ENCODE data around the gene KRTAP5-10. TPM values are rescaled to one million over a fixed set of nuclear protein-coding genes. Genes with fewer than 3 reads are reported as not detected.
"Not testable (repeated sequence)": the region's sequence is repeated elsewhere in the genome, so short reads cannot be mapped to it uniquely, and the experiment has no call there.

KRTAP5-10 gene, protein sequence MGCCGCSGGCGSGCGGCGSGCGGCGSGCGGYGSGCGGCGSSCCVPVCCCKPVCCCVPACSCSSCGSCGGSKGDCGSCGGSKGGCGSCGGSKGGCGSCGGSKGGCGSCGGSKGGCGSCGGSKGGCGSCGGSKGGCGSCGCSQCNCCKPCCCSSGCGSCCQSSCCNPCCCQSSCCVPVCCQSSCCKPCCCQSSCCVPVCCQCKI
- not detected in 2 replicates for total RNA-seq

DNA sequence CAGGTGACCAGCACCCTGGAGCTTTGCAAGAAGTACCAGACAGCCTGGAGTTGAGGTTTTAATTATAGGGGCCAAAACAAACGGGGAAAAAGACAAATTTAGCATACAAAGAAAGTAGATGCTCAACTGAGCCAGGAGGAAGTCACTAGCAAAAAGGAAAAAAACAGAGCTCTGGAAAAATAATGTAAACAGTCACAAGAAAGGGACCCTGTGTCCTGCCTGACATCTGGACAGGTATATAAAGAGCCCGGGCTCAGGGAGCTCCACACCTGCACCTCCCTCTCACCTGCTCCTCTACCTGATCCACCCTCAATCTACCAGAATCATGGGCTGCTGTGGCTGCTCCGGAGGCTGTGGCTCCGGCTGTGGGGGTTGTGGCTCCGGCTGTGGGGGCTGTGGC lies at the start of gene KRTAP5-10:
Gene KRTAP5-10 (plus strand): TSS at position 301 of the 400 bp plus-strand sequence. CDS start 25 bp downstream, at position 326.
- no peak for DNase-seq (ENCODE audit: low read depth in 2 of 2)

DNA sequence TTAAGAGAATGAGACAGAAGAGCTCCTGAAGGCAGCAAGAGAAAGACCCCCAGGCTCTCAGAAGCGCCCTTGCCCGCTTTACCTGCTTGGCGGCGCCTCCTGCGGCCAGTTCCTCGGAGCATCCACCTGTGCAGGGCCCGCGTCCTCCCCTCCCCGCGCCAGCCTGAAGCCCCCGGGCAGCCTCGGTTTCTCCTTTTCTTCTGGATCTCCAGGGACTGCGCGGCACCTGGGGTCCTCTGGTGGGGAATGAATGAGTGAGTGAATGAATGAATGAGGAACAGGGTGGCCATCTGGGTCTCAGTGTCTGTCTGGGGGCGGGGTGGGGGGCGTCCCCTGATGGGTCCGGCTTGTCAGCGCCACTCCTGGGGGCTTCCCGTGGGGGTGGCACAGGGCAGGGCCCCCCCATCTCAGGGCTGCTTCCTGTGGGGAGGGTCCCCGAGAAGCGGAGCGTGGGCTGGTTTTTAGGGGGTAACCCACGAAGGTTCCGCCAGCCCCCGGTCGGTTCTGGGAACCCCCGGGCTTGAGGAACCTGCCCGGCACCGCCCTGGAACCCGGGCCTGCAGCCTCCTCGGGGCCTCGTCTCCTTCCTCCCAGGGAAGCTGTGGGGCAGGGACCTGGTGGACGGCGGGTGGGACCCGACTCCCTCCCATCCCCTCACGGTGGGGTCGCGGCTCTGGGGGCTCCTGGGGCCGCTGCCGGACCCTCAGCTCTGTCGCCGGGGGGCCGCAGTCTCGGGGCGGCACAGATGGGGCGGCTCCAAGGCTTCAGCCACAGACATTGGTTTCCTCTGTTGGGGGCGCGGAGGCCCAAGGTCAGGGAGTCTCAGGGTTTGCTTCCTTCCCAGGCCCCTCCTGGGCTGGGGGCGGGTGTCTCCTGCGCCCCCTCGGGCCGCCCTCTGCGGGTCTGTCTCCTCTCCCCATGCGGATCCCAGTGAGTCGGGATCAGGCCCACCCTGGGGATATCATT lies 46.6 kb upstream of the KRTAP5-10 start:
- no peak for DNase-seq (ENCODE audit: low read depth in 2 of 2)

DNA sequence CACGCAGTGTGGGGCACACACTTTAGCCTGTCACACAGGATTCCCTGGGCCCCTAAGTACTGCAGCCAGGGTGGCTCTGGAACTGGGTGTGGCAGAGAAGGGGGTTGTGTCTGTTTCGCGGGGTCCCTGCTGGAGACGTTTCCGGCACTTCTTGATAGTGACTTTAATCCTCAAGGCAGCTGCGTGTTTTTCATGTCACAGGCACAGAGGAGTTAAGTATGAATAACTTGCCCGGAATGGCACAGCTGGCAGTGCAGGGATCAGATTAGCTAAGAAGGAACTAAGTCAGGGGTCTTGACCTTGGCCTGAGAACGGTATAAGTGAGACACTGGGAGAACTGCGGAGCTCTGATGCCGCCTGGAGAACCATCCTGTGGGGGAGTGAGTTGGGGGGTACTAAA lies 45.8 kb upstream of the KRTAP5-10 start:
- no peak for DNase-seq (ENCODE audit: low read depth in 2 of 2)

DNA sequence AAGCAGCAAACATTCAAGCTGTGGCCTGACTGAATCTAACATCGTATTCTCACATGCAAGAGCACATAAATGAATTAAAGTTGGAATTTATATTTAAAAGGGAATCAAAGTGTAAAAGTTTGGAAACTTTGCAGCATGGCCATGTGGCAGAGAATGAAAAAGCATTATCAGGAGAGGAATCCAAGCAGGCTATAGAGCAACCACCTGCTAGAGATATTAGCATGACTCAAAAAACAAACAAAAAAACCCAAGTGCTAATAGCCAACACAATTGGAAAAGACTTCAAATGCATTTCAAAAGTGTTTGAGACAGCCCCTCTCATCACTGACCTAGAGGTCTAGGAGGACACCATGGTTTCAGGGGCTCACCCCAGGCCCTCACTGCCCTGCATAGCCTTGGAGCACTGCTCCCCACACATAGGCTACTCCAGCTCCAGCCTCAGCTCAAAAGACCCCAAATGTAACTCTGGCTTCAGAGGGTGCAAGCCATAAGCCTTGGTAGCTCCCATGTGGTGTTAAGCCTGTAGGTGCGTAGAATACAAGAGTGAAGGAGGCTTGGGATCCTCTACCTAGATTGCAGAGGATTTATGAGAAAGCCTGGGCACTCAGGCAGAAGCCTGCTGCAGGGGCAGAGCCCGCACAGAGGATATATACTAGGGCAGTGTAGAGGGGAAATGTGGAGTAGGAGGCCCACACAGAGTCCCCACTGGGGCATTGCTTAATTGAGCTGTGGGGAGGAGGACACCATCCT lies 40.0 kb upstream of the KRTAP5-10 start:
- no peak for DNase-seq (ENCODE audit: low read depth in 2 of 2)

DNA sequence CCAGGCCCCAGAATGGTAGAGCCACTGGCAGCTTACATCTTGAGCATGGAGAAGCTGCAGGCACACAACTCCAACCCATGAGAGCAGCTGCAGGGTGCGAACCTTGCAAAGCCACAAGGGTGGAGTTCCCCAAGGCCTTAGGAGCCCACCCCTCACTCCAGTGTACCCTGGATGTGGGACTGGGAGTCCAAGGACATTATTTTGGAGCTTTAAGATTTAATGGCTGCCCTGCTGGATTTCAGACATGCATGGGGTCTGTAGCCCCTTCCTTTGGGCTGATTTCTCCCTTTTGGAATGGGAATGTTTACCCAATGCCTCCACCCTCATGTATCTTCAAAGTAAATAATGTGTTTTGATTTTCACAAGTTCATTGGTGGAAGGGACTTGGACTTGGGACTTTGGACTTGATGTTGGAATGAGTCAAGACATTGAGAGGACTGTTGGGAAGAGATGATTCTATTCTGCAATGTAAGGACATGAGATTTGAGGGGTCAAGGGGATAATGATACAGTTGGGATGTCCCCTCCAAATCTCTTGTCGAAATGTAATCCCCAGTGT lies 39.3 kb upstream of the KRTAP5-10 start:
- no peak for DNase-seq (ENCODE audit: low read depth in 2 of 2)

DNA sequence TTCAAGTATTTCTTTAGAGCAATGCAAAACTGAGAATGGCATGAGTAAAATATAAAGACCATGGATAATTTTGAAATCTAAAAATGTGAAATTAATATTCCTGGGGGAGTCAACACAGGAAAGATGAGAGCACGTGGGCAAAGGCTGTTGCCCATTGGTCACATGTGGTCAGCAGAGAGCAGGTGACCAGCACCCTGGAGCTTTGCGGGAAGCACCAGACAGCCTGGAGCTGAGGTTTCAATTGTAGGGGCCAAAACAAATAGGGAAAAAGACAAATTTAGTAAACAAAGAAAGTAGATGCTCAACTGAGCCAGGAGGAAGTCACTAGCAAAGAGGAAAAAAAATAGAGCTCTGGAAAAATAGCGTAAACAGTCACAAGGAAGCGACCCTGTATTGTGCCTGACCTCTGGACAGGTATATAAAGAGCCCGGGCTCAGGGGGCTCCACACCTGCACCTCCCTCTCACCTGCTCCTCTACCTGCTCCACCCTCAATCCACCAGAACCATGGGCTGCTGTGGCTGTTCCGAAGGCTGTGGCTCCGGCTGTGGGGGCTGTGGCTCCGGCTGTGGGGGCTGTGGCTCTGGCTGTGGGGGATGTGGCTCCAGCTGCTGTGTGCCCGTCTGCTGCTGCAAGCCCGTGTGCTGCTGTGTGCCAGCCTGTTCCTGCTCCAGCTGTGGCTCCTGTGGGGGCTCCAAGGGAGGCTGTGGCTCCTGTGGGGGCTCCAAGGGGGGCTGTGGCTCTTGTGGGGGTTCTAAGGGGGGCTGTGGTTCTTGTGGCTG lies 38.4 kb upstream of the KRTAP5-10 start, which contains the start of gene KRTAP5-7:
Gene KRTAP5-7 (plus strand): TSS at position 472 of the 780 bp plus-strand sequence. CDS start 34 bp downstream, at position 506.
- DNase-seq (ENCODE audit: low read depth in 2 of 2): not testable (repeated sequence)

DNA sequence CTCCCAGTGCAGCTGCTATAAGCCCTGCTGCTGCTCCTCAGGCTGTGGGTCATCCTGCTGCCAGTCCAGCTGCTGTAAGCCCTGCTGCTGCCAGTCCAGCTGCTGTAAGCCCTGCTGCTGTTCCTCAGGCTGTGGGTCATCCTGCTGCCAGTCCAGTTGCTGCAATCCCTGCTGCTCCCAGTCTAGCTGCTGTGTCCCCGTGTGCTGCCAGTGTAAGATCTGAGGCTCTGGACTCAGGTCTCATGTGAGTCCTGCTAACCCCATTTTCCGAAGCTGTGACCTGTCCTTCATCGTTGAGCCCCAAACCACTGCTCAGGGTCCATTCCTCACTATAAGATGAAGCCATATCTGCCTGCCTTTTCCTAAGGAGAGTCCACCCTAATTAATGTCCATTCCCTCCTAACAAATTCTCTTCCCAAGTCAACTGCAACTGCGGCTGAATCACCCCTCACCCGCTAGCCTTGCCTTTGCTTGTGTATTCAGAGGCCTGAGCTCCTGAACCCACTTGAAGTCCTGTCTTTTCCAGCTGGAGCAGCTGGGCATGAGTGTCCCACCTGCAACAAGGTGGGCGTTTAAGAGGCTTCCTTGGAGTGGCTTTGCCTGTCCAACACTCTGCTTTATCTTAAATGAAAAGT lies 37.7 kb upstream of the KRTAP5-10 start:
- no peak for DNase-seq (ENCODE audit: low read depth in 2 of 2)

DNA sequence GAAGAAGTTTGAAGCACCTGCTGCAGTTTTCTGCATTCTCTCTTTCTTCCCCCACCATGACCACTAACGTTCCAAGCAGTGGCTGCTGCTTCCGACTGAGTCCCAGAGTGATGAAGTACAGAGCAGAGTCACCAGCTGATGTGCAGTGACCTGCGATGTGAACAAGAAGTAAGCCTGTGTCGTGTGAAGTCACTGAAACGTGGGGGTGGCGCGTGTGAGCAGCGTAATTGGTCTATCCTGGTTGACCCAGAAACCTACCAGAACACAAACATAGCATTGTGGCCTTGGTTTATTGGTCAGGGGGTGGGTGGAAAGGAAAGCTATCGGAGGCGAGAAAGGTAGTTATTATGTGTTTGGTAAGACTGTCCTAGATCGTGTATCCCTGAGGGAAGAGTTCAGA lies 34.8 kb upstream of the KRTAP5-10 start:
- no peak for DNase-seq (ENCODE audit: low read depth in 2 of 2)

DNA sequence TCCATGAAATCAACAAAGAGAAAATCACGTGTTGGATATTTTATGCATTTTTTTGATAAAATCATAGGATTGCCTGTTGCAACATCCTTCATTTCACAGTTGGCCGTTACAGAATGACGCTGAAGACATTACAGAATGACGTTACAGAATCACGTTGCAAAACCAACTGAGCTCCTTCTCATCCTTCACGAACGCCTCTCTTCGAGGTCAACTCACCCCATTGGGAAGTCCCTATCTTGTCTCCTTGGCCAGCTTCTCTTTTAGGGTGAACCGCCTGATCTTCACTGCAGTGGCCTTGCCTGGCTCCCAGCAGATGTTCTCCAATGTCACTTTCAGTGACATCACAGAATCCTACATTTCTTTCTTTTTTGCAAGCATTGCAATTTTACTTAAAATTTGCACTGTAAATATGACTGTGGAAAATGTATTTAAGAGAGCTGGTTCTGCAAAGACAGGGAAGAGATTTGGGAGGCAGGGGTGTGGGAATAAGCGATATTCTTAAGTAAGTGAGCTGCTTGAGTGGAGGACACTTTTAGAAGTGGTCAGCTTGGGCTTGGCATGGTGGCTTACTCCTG lies 33.2 kb upstream of the KRTAP5-10 start:
- no peak for DNase-seq (ENCODE audit: low read depth in 2 of 2)

DNA sequence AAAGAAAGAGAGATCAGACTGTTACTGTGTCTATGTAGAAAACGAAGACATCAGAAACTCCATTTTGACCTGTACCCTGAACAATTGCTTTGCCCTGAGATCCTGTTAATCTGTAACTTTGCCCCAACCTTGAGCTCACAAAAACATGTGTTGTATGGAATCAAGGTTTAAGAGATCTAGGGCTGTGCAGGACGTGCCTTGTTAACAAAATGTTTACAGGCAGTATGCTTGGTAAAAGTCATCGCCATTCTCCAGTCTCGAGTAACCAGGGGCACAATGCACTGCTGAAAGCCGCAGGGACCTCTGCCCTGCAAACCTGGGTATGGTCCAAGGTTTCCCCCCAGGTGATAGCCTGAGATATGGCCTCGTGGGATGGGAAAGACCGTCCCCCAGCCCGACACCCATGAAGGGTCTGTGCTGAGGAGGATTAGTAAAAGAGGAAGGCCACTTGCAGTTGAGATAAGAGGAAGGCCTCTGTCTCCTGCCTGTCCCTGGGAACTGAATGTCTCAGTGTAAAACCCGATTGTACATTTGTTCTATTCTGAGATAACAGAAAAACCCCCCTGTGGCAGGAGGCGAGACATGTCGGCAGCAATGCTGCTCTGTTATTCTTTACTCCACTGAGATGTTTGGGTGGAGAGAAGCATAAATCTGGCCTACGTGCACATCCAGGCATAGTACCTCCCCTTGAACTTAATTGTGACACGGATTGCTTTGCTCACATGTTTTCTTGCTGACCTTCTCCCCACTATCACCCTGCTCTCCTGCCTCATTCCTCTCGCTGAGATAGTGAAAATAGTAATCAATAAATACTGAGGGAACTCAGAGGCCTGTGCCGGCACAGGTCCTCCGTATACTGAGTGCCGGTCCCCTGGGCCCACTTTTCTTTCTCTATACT lies 30.4 kb upstream of the KRTAP5-10 start:
- DNase-seq (ENCODE audit: low read depth in 2 of 2): not testable (repeated sequence)

DNA sequence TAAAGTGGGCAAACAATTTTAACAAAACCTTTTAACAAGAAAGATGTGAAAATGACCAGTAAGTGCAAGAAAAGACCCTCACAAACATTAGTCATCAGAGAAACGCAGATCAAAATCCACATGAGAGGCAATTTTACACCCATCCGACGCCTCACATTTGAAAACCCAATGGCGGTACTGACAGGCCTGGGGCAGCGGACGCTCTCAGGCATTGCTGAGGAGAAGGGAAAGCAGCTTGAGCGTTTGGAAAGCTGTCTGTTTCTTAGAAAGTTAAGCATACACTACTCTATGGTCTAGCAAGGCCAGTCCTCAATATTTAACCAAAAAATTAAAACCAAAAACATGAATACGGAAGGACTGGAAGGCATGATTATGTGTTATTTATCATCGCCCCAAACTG lies 29.5 kb upstream of the KRTAP5-10 start:
- DNase-seq (ENCODE audit: low read depth in 2 of 2): no peak

DNA sequence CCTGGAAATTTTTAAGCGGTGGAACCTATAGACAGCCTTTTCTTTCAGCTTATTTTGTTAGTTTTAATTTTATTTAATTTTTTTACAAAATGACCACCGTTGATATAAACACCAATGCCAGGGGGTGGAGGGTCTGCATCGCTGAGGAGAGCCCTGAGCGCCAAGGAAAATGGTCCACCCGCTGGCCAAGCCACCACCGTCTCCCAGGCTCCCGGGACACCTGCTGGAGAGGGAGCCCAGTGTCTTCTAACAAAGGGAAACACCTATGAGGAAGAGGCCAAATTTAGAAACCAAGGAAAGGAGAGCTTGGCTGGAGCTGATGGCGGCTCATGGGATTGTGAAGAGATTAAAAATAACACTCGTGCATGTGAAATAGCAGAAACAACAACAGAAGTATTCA lies 27.8 kb upstream of the KRTAP5-10 start:
- DNase-seq (ENCODE audit: low read depth in 2 of 2): no peak

DNA sequence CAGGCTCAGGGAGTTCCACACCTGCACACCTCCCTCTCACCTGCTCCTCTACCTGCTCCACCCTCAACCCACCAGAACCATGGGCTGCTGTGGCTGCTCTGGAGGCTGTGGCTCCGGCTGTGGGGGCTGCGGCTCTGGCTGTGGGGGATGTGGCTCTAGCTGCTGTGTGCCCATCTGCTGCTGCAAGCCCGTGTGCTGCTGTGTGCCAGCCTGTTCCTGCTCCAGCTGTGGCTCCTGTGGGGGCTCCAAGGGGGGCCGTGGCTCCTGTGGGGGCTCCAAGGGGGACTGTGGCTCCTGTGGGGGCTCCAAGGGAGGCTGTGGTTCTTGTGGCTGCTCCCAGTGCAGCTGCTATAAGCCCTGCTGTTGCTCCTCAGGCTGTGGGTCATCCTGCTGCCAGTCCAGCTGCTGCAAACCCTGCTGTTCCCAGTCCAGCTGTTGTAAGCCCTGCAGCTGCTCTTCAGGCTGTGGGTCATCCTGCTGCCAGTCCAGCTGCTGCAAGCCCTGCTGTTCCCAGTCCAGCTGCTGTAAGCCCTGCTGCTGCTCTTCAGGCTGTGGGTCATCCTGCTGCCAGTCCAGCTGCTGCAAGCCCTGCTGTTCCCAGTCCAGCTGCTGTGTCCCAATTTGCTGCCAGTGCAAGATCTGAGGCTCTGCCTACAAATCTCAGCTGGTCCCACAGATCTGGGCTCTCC lies 27.2 kb upstream of the KRTAP5-10 start, which contains the start of gene KRTAP5-8:
Gene KRTAP5-8 (plus strand): TSS at position 49 of the 689 bp plus-strand sequence. CDS start 31 bp downstream, at position 80.
- DNase-seq (ENCODE audit: low read depth in 2 of 2): not testable (repeated sequence)

DNA sequence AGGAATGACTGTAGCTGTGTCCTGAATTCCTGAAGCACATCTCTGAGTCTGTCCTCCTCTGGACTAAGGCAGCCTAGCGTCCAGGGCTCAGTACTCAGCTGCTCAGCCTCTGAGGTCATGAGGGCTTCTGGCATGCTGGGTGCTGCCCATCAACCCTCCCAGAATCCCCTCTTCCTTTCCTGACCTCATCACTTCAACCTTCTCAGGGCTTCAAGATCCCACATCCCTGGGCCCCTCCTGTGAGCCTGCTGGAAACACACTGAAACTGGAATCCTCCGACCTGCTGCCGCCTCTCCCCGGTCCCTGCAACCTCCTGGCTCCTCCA lies 26.7 kb upstream of the KRTAP5-10 start:
- DNase-seq (ENCODE audit: low read depth in 2 of 2): no peak

DNA sequence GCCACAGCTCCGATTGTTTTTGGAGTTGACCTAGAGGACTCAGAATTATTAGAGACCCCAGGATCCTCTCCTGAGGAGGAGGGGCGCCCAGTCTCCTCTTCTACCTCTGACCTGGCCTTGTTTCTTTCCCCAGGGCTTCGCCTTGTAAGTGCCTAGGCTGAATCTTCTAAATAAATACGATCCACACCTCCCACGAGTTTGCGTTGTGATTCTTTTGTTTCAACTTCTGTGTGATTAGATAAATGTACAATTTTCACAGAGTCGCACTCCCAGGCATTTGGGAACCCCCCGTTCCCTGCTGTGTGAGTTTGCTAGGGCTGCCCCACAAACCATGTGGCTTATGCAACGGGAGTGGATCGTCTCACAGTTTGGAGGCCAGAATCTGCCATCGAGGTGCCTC lies 26.3 kb upstream of the KRTAP5-10 start:
- no peak for DNase-seq (ENCODE audit: low read depth in 2 of 2)

DNA sequence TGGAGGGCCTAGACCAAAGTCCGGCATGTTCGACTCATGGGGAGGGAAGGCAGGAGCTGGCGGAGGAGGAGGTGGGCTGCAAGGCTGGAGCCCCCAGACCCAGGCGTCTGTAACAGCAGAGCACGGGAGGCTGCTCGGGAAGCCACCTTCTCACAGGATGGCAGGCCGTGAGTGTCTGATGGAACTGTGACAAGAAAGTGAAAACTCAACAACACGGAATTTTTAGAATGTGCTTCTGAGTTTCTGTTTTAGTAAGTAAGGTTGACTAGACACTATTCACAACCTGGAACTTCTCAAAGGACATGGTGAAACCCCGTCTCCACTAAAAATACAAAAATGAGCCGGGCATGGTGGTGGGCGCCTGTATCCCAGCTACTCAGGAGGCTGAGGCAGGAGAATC lies 25.4 kb upstream of the KRTAP5-10 start:
- DNase-seq (ENCODE audit: low read depth in 2 of 2): not testable (repeated sequence)

DNA sequence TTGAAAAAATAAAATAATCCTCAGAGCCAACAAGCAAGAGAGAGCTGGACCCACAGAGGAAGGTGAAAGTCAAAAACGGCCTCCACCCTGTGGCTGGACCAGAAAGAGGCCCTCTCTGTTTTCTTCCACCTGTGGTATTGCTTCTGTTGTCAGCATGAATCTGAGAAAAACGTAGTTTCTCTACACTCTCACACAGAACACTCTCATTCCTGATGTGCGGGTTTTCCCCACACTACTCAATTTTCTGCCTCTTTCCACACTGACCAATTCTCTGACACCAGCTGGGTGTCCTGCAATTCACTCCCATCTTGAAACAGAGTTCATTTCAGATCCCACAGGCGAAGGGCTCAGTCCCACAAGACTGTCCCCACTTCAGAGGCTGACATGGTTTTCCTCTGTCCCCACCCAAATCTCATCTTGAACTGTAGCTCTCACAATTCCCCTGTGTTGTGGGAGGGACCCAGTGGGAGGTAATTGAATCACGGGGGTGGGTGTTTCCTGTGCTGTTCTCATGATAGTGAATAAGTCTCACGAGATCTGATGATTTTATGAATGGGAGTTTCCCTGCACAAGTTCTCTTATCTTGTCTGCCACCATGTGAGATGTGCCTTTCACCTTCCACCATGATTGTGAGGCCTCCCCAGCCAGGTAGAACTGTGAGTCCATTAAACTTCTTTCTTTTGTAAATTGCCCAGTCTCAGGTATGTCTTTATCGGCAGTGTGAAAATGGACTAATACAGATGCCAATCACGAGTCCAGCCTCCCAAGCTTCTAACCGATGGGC lies 24.6 kb upstream of the KRTAP5-10 start:
- not testable (repeated sequence) for DNase-seq (ENCODE audit: low read depth in 2 of 2)

Measured in dermis microvascular lymphatic vessel endothelial cell (primary cell).